GM12878 (cell line): ENCODE data around the gene USPL1. TPM values are rescaled to one million over a fixed set of nuclear protein-coding genes. Genes with fewer than 3 reads are reported as not detected.

Experiments
- ATAC-seq: fragments of 200-7000 bp; cut with Tn5 transposase; 3 replicates; pipeline ENCODE4 v1.9.1; 2020; ENCODE audit warnings: mild to moderate bottlenecking, moderate library complexity
- BruUV-seq: library from RNA; stranded (reverse); fragments of 400-500 nt; replicated peaks from 2 replicates; lab custom pipeline; 2021; lab: Mats Ljungman, UMichigan
- CTCF ChIA-PET: fragments of 300-600 bp; sonication (Branson Sonifier 250); formaldehyde crosslinking; extraction: SDS; loops from one replicate; lab custom pipeline; 2021; ENCODE audit warnings: inconsistent platforms; lab: Yijun Ruan, JAX
- POLR2A ChIA-PET: fragments of 350-600 bp; formaldehyde crosslinking; extraction: SDS; loops from one replicate; lab custom pipeline; 2021; ENCODE audit warnings: inconsistent platforms; lab: Charles Lee
- RAD21 ChIA-PET: fragments of 300-600 bp; sonication (Branson Sonifier 250); formaldehyde crosslinking; loops from one replicate; lab custom pipeline; 2023; ENCODE audit warnings: antibody characterized with exemption; ENCODE audit not compliant: unreplicated experiment; lab: Charles Lee
- SMC1A ChIA-PET: fragments of 300-600 bp; sonication (Branson Sonifier 250); formaldehyde crosslinking; loops from one replicate; lab custom pipeline; 2023; ENCODE audit not compliant: unreplicated experiment, uncharacterized antibody; lab: Charles Lee
- DNase-seq: peaks from one replicate; pipeline ENCODE4 v3.0.0-alpha.2; 2011; ENCODE audit warnings: low read depth, low spot score
- FAIRE-seq: peaks from 3 replicates; lab custom pipeline; 2011; peaks lifted over from hg19 to GRCh38; lab: Jason Lieb, UNC
- H2AFZ ChIP-seq: 2 replicates; pipeline ENCODE4 v1.6.0; 2011; ENCODE audit warnings: low read depth, low read length, control low read depth; ENCODE audit not compliant: control insufficient read depth
- H3K27ac ChIP-seq: 2 replicates; pipeline ENCODE4 v1.5.1; 2011; ENCODE audit warnings: control low read depth; ENCODE audit not compliant: control insufficient read depth, insufficient read depth
- H3K27me3 ChIP-seq, 2 experiments: replicated peaks in 1 of 2; 2 replicates each; pipeline versions ENCODE4 v1.6.0 to v1.6.1; 2011; ENCODE audit warnings: low read length in 1 of 2; ENCODE audit not compliant: control insufficient read depth in 2 of 2, insufficient read depth in 2 of 2
- H3K36me3 ChIP-seq, 2 experiments: 2 replicates each; pipeline ENCODE4 v1.5.1; 2011; ENCODE audit warnings: low read length in 1 of 2; ENCODE audit not compliant: control insufficient read depth in 2 of 2, insufficient read depth in 2 of 2
- H3K4me1 ChIP-seq: 2 replicates; pipeline ENCODE4 v1.6.1; 2011; ENCODE audit warnings: mild to moderate bottlenecking, low read length, moderate library complexity, mixed read lengths; ENCODE audit not compliant: control insufficient read depth, insufficient read depth
- H3K4me2 ChIP-seq: 2 replicates; pipeline ENCODE4 v1.6.0; 2011; ENCODE audit warnings: control low read depth; ENCODE audit not compliant: control insufficient read depth, insufficient read depth
- H3K4me3 ChIP-seq: fragments of 200-600 bp; sonication (generic); 2 replicates; pipeline ENCODE4 v1.5.1; 2016
- H3K79me2 ChIP-seq: 2 replicates; pipeline ENCODE4 v1.6.0; 2011; ENCODE audit warnings: low read length; ENCODE audit not compliant: control insufficient read depth, insufficient read depth
- H3K9ac ChIP-seq: 2 replicates; pipeline ENCODE4 v1.8.0; 2011; ENCODE audit warnings: low read length, control low read depth, mixed read lengths; ENCODE audit not compliant: control insufficient read depth, insufficient read depth
- H3K9me3 ChIP-seq: replicated peaks from 3 replicates; pipeline ENCODE4 v1.5.1; 2011; ENCODE audit warnings: mild to moderate bottlenecking, low read length; ENCODE audit not compliant: control insufficient read depth, insufficient read depth
- H4K20me1 ChIP-seq: 2 replicates; pipeline ENCODE4 v1.6.0; 2011; ENCODE audit not compliant: control insufficient read depth, insufficient read depth
- CBX5 ChIP-seq: sonication (generic); IDR thresholded peaks from 2 replicates; pipeline ENCODE4 v1.6.1; 2016; ENCODE audit warnings: low read depth, moderate library complexity, mild to moderate bottlenecking, inconsistent platforms
- CHD1 ChIP-seq: IDR thresholded peaks from 2 replicates; pipeline ENCODE4 v1.6.1; 2012; ENCODE audit warnings: low read depth, low read length, improper control_type of control experiment
- FOXM1 ChIP-seq: IDR thresholded peaks from 2 replicates; pipeline ENCODE4 v1.6.1; 2012; ENCODE audit warnings: low read depth, mild to moderate bottlenecking, inconsistent platforms, low read length, moderate library complexity
- HDGF ChIP-seq: fragments of 450-650 bp; IDR thresholded peaks from 2 replicates; pipeline ENCODE4 v1.6.1; 2016; ENCODE audit warnings: antibody characterized with exemption
- KAT2A ChIP-seq: conservative IDR thresholded peaks from 2 replicates; pipeline ENCODE4 v1.6.1; 2011; ENCODE audit warnings: low read depth, low read length; ENCODE audit not compliant: control insufficient read depth
- MTA2 ChIP-seq: fragments of 450-650 bp; IDR thresholded peaks from 2 replicates; pipeline ENCODE4 v1.6.1; 2016; ENCODE audit warnings: low read depth, mild to moderate bottlenecking, moderate library complexity
- NR2F1 ChIP-seq: fragments of 450-650 bp; conservative IDR thresholded peaks from 2 replicates; pipeline ENCODE4 v1.6.1; 2017; ENCODE audit warnings: mild to moderate bottlenecking
- NRF1 ChIP-seq: conservative IDR thresholded peaks from 2 replicates; pipeline ENCODE4 v1.6.1; 2011; ENCODE audit warnings: mild to moderate bottlenecking, low read depth, low read length, improper control_type of control experiment
- PML ChIP-seq: IDR thresholded peaks from 2 replicates; pipeline ENCODE4 v1.6.1; 2012; ENCODE audit warnings: low read length, inconsistent platforms
- POU2F2 ChIP-seq: IDR thresholded peaks from 3 replicates; pipeline ENCODE4 v1.6.1; 2011; ENCODE audit warnings: low read depth, mild to moderate bottlenecking, low read length, borderline replicate concordance
- TAF1 ChIP-seq: IDR thresholded peaks from 2 replicates; pipeline ENCODE4 v1.6.1; 2011; ENCODE audit warnings: mild to moderate bottlenecking, low read depth, low read length, borderline replicate concordance
- YY1 ChIP-seq: IDR thresholded peaks from 2 replicates; pipeline ENCODE4 v1.6.1; 2011; ENCODE audit warnings: low read depth, mild to moderate bottlenecking, low read length
- ZNF592 ChIP-seq: fragments of 450-650 bp; IDR thresholded peaks from 2 replicates; pipeline ENCODE4 v1.6.1; 2017; ENCODE audit warnings: mild to moderate bottlenecking, moderate library complexity
- WGBS: methylation state at CpG from one replicate; pipeline ENCODE4 v1.1.6; 2016; ENCODE audit warnings: low lambda C conversion rate; ENCODE audit not compliant: insufficient replicate concordance, insufficient coverage; ENCODE audit errors: missing lambda C conversion rate; 5-methylcytosine and 5-hydroxymethylcytosine counted together
- in situ Hi-C: fragments of 300-500 bp; cut with MboI; formaldehyde crosslinking; loops from 9 replicates; pipeline ENCODE4 v1.14.3; 2018; ENCODE audit warnings: mixed read lengths
- intact Hi-C: fragments of 100-400 bp; cut with micrococcal nuclease; formaldehyde crosslinking; loops from one replicate; pipeline ENCODE4 v1.14.2; 2022; ENCODE audit not compliant: unreplicated experiment
- polyA plus RNA-seq, 11 experiments: library from polyadenylated mRNA; depleted of rRNA in 4 of 11; unstranded in 6 of 11; stranded (reverse) in 5 of 11; fragments of >200 nt; fragmentation: Nextera tagmentation in 4 of 11; fragmentation: Illumina TruSeq in 1 of 11; extraction: Ambion mirVana in 4 of 11; extraction: Trizol in 1 of 11; gene quantifications; 1 replicate in 1 of 11; 2 replicates in 10 of 11; pipeline versions ENCODE4 v1.2.1 to v1.2.3, GENCODE V29; 2011 to 2016; ENCODE audit warnings: inconsistent platforms in 2 of 11, missing spikeins in 2 of 11, low read depth in 1 of 11
- total RNA-seq, 4 experiments: library from RNA; depleted of rRNA in 3 of 4; stranded (reverse); fragments of >200 nt in 3 of 4; fragmentation: Illumina TruSeq in 1 of 4; extraction: Trizol in 1 of 4; gene quantifications; 2 replicates each; pipeline versions ENCODE4 v1.2.1 to v1.2.3, GENCODE V29; 2013 to 2021

The USPL1 gene
- total and polyA plus RNA-seq, 10 of the 15 experiments (the other 5 are each of a cell fraction or from before 2014, with no cell fraction given): 7.9 to 23.2 (median 15.8) TPM

GRCh38 chr13:30600496-30600895 is 17.2 kb upstream of the USPL1 start:
- ChIA-PET SMC1A (no interaction called here), RAD21 (no interaction called here), POLR2A (no interaction called here), CTCF (no interaction called here)
- BruUV-seq: no TSS peak
- no peak overlapping the region for H3K27ac ChIP-seq
- no peak overlapping the region for H3K4me2 ChIP-seq
- no peaks in the 10 kb centered on the region for H3K79me2 ChIP-seq
- no peak for DNase-seq
- TF ChIP-seq POU2F2: no peak
- no peak for TF ChIP-seq TAF1
- TF ChIP-seq NR2F1: no peak
- no peaks in the 10 kb centered on the region for H3K9me3 ChIP-seq
- no peak overlapping the region for H2AFZ ChIP-seq
- H3K36me3 ChIP-seq: no peaks in the 10 kb centered on the region
- no peak overlapping the region for H3K9ac ChIP-seq
- in situ Hi-C loops (no loop called here), intact Hi-C loops (no loop called here)
- H3K4me3 ChIP-seq: no peak overlapping the region
- ATAC-seq: no peak
- no peak for FAIRE-seq
- H3K4me1 ChIP-seq: no peaks in the 10 kb centered on the region
- H3K27me3 ChIP-seq: no peaks in the 10 kb centered on the region
- H4K20me1 ChIP-seq: no peaks in the 10 kb centered on the region
- WGBS: 94% methylated on average over 3 of the region's 3 CpGs

- CTCF ChIA-PET: no interaction called here
- BruUV-seq: no TSS peak
- SMC1A ChIA-PET: no interaction called here
- in situ Hi-C loops: no loop called here
- Histone ChIP-seq H3K27ac (no peak overlapping the region), H3K79me2 (no peaks in the 10 kb centered on the region), H3K4me3 (no peak overlapping the region), H3K9me3 (no peaks in the 10 kb centered on the region), H3K9ac (no peak overlapping the region), H3K36me3 (no peaks in the 10 kb centered on the region), H3K27me3 (no peaks in the 10 kb centered on the region), H3K4me1 (no peaks in the 10 kb centered on the region), H3K4me2 (no peak overlapping the region), H4K20me1 (no peaks in the 10 kb centered on the region), H2AFZ (no peak overlapping the region)
- ATAC-seq (peak; percentile 21; the same call in 2 of the 3 replicates), DNase-seq (no peak), FAIRE-seq (no peak)
- TF ChIP-seq TAF1 (no peak), HDGF (no peak), CHD1 (no peak), ZNF592 (no peak), PML (no peak), FOXM1 (no peak), NRF1 (no peak), CBX5 (no peak), YY1 (no peak), KAT2A (no peak), MTA2 (no peak)
- intact Hi-C loops: no loop called here
- POLR2A ChIA-PET: no interaction called here
- RAD21 ChIA-PET: no interaction called here
- 58% methylated on average over 8 of the region's 8 CpGs for WGBS
These were observed 15.9 kb upstream of the USPL1 start for GRCh38 chr13:30601836-30602235.
